ENCODE data around the gene MCU. TPM values are rescaled to one million over a fixed set of nuclear protein-coding genes. Genes with fewer than 3 reads are reported as not detected.
"Not testable (repeated sequence)": the region's sequence is repeated elsewhere in the genome, so short reads cannot be mapped to it uniquely, and the experiment has no call there.

The MCU gene
- total RNA-seq, 1 donor from 2014 or later = 51.8 TPM

DNA sequence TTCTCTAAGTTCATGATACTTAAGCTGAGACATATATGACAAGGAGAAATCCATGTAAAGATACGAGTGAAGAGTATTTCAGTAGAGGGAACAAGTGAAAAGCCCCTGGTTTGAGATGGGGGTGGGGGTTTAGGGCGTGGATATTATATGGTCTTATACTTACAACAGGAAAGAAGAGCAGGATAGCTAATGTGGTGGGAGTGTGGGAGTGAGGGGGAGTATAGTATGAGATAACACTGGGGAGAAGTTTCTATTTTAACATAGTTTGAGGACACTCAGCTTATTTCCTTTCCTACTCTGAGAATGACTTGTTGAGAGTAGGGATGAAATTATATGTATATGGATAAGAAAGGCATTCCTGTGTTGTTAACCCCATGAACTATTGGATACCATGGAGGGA, 36.5 kb downstream of the MCU start:
- FAIRE-seq (no peak), DNase-seq (ENCODE audit: low spot score in 2 of 2) (no peak)

DNA sequence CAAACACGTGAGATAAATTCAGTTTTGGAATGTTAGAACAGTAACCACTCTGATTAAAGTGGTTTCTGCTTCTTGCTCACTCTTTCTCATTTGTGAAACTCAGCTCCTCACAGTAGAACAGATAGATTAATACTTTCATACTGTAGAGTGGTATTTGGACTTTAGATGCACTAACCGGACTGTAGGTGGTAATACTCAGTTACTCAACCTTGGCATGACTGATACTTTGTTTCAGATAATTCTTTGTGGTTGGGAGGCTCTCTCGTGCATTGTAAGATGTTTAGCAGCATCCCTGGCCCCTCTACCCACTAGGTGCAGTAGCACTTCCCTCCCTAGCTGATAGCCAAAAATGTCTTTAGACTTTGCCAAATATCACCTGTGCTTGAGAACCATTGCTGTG, 37.6 kb downstream of the MCU start:
- DNase-seq (ENCODE audit: low spot score in 2 of 2) = no peak
- FAIRE-seq = no peak

DNA sequence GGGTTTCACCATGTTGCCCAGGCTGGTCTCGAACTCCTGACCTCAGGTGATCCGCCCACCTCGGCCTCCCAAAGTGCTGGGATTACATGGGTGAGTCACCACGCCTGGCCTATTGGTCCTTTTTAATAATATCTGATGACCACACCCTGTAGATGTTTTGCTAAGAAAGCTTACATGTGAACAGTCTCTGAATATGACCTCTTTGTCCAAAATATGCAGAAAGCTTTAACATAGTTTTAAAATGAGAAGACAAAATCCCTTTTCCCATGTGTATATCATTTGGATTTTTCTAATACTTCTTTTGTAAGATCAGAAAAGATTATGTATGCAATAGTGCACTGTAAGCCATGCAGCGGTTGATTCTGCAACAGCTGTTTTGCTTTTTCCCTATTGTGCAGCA, 38.5 kb downstream of the MCU start:
- no peak for FAIRE-seq
- DNase-seq (ENCODE audit: low spot score in 2 of 2) = no peak

DNA sequence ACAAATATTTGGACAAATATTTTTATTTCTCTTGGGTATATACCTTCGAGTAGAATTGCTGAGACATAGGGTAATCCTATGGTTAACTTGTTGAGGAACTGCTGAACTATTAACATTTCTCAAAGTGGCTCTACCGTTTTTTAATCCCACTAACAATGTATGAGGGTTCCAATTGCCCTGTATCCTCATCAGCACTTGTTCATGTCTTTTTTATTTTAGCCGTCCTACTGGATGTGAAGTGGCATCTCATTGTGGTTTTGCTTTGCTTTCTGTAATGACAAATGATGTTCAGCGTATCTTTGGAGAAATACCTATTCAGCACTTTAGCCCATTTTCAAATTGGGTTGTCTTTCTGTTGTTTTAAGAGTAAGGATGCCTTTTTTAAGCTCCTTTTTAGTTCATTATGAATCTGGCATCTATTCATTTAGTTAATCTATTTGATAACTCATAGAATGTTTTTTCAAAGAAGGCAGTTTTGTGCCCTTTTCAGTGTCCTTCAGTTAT, 40.0 kb downstream of the MCU start:
- FAIRE-seq (no peak), DNase-seq (ENCODE audit: low spot score in 2 of 2) (no peak)

DNA sequence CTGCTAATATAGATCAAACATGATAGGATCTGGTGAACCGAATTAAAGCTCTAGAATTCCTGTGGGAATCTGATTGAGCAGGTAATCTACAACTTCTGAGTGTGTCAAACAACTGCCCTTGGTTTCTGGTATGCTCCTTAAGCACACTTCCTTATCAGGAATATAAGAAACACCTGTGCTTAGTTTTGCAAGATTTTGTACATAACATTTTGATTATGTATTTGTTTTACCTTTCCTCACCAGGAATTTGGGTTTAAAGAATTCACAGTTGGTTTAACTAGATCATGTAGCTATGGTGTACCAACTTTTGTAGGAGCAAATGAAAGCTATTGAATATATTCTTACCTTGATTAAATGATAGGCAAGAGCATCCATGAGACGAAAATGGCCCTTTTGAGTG, 40.6 kb downstream of the MCU start:
- no peak for DNase-seq (ENCODE audit: low spot score in 2 of 2)
- no peak for FAIRE-seq

DNA sequence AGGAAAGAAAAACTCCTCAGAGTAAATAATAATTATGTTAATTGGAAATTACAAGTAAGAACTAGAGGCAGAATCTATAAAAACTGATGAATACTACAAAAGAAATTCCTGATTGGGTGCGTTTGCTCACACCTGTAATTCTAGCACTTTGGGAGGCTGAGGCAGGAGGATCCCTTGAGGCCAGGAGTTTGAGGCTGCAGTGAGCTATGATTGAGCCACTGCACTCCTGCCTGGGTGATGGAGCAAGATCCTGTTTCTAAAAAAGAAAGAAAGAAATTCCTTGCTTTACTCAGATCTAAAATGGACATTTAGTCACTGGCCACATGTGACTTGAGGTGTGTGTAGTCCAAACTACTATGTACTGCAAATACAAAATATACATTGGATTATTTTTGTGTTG, 42.0 kb downstream of the MCU start:
- DNase-seq (ENCODE audit: low spot score in 2 of 2) (no peak), FAIRE-seq (no peak)

DNA sequence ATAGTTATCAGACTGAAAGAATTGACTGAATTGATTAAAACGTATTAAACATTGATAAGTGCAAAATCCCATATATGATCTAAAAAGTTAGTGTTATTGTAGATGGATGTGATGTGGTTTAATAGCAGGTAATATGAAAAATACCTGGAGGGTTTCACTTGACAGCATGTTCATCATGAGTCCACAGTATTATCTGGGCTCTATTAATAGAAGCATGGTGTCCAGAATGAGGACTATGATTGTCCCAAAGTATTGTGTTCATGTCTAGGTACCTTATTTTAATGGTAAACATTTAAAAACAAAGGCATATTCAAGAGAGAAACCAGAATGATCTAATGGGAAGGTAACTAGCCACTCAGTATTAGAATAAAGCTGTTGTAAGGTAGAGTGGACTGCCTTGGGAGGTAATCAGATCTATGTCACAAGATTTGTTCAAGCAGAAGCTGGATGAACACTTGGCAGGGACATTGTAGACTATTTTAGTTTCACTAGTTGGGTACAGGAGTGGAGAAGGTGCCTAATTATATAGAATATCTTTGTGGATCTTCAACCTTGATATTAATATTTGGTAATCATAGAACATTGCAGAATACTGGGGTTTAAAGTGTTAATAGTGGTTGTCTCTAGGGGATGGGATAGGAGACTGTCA, 43.5 kb downstream of the MCU start:
- FAIRE-seq (no peak), DNase-seq (ENCODE audit: low spot score in 2 of 2) (no peak)

DNA sequence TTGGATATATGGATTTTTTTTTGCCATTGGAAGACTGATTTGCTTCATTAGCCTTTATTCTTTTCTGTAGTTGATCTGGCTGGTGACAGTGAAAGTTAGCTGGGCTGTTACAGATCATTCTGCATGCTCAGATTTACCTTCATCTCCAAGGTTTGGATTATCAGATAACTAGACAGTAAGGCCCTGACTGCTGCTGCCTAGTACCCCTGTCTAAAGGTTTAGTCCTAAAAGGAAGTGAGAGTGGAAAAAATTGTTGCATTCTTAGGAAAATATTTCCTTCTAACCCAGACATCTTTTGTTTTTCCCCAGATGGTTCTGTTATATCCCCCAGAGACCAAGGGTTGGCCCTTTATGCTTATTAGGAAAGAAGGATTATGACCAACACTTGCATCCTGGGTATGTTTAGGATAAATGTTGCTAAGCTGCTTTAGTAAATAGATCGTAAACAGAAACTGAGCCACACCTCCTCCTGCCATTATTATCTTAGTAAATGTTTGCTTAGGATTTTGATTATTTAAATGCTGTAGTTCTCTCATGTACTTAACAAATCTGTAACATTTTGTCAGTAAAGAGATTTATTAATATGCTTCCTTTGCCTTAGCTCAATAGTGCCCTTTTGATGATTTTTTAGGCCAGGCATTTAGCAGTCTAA, 44.4 kb downstream of the MCU start:
- DNase-seq (ENCODE audit: low spot score in 2 of 2) (no peak), FAIRE-seq (no peak)

DNA sequence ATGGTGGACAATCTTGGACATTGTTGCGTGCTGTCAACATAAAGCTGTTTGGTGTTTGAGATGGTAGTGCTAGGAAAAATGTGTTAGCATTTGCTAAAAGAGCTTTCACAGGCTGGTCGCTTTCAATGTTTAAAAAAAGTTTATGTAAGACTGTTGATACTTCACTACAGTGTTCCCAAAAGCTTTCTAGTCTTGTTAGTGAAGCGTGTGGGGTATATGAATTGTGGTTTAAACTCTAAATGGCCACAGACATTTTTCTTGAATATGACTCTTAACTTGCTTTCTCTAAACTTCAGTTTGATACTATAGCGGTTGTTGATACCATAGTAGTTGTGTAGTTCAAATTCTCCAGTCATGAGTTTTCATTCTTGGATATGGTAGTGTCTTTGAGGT, 44.9 kb downstream of the MCU start:
- FAIRE-seq (no peak), DNase-seq (ENCODE audit: low spot score in 2 of 2) (no peak)

DNA sequence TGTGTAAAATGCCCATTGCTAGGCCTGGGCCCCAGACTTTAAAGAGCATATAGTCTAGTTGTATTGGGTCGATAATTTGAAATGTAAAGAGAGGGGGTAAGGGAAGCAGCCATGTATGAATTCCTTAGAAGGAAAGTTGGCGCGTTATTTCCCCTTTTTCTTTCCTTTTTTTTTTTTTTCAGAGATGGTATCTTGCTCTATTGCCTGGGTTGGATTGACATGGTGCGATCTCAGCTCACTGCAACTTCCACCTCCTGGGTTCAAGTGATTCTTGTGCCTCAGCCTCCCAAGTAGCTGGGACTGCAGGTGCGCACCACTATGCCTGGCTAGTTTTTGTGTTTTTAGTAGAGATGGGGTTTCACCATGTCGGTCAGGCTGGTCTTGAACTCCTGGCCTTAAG, 45.4 kb downstream of the MCU start:
- not testable (repeated sequence) for DNase-seq (ENCODE audit: low spot score in 2 of 2); FAIRE-seq

DNA sequence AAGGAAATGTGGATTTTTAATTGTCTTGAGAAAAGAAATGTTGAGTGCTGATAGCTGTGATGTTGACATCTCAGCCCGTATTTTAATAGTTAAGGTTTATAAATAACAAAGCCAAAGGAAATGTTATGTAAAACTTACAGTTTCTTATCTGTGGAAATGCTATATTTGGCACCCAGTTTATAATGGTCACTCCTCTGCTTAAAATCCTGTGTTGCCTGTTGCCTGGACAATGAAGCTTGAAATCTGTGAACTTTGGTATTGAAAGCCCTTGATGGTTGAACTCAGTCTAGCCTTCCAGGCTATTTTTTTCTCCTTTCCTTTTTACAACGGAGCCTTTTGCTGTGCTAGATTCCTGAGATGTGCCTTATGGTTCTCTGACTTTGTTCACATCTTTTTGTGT, 46.5 kb downstream of the MCU start:
- FAIRE-seq = no peak

DNA sequence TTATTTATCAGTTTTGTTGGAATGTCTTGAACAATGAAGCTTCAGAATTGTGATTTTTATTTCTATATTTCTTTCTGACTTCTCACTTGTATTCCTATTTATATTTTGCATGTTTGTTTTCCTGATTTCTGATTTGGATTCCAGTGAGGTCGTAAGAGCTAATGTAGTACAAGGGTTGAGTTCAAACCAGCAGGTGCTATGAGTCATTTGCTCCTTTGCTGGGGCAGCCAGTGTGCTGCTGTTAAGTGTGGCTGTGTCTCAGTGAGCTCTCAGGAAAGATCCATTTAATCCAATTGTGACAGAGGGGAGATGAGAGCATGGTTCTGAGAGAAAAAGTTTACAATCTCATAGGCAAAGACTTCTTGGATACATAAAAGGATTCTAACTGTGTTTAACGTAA, 48.6 kb downstream of the MCU start:
- no peak for DNase-seq (ENCODE audit: low spot score in 2 of 2)
- FAIRE-seq = no peak

More for the DNA sequence above, 46.5 kb downstream of the MCU start:
- no peak for DNase-seq (ENCODE audit: low spot score in 2 of 2)

DNA sequence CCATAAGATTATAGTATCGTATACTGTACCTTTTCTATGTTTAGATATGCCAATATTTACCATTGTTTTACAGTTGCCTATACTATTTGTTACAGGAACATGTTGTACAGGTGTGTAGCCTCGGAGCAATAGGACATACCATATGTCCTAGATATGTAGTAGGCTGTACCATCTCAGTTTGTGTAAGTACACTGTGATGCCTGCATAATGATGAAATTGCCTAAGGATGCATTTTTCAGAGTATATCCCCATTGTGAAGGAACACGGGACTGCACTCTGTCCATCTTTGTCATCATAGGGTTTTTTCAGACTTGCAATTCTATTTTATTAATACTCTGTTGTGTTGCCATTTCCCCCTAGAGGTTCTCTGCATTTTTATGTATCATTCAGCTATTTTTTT, 50.1 kb downstream of the MCU start:
- DNase-seq (ENCODE audit: low spot score in 2 of 2) (no peak), FAIRE-seq (no peak)

DNA sequence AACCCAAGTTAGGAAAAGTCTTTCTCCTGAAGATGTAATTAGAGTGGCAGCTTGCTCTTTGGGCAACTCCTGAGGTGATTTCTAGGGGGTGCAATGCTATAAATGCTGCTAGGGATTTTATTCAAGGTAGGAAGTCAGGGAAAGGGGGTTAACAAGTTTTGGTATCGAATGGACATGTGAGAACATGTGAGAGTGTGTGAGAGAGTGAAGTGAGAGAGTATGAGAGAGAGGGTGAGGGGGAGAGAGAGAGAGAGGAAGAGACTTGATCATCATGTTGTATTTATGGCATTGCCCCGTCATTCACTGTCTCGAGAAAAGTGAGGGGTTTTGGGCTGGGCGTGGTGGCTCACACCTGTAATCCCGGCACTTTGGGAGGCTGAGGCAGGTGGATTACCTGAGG, 50.9 kb downstream of the MCU start:
- no peak for DNase-seq (ENCODE audit: low spot score in 2 of 2)
- FAIRE-seq = no peak

DNA sequence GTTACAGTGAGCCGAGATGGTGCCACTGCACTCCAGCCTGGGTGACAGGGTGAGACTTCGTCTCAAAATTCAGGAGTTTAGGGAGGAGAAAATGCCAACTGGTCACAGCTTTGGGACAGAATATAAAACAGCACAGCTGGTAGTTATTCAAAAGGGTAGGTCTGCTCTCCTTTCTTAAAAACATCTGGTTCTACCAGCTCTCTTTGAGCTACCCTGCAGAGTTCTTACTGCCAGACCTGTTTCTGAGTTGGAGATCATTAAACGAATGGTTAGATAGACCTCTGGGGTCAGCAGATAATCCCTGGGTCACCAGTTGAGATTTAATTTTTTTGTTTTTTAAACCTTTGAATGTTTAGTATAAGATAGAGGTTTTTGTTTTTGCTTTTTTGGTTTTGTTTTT, 52.6 kb downstream of the MCU start:
- FAIRE-seq (no peak), DNase-seq (ENCODE audit: low spot score in 2 of 2) (no peak)

DNA sequence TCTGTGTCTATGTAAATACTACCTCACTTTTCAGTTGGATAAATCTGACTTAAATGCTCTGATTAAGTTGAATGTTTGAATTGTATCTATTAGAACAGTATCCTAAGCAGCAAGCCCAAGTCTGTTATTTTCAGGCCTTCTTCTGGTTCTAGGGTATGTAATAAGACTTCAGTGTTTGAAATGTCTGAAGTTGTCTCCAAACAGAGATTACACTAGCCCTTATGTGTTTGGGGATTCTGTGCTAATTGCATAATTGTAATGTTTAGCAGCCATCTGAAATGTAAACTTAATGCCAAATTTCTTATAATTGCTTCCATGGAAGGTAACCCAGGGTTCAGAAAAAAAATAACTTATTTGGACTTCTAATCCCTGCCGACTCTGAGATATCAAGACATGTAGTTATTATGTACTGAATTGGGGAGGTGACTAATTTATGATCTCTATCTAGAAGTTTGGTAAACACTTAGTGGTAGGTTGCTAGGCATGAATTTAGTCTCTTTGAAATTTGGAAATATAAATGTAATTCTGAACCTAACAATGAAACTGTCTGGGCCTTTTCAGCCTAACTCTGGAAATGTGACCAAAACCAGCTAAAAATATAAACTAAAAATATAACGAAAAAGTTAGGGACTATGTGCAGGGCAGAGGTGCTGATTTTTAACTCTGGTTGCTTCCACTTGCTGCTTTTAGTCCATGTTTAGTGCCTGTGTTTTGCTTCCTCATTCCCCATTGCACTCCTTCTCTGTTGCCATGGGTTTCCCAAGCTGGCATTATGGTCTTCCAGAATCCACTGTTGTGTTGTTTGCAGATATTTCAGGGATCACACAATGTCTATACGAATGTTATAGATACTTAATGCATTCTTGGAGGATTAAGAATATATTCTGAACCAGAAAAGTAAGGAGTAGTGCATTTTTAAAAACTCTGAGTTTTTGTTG, 54.8 kb downstream of the MCU start:
- FAIRE-seq = no peak
- no peak for DNase-seq (ENCODE audit: low spot score in 2 of 2)

DNA sequence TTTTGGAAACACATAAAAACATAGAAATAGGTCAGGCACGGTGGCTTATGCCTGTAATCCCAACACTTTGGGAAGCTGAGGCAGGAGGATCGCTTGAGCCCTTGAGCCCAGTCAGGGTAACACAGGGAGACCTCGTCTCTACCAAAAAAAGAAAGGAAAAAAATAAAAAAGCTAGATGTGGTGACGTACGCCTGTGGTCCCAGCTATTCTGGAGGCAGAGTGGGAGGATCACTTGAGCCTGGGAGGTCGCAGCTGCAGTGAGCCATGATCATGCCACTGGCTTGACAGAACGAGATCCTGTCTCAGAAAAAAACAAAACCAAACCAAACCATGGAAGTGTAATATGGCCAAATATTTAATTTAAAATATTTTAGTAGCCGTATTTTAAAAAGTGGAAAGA, 55.6 kb downstream of the MCU start:
- FAIRE-seq = no peak
- no peak for DNase-seq (ENCODE audit: low spot score in 2 of 2)

DNA sequence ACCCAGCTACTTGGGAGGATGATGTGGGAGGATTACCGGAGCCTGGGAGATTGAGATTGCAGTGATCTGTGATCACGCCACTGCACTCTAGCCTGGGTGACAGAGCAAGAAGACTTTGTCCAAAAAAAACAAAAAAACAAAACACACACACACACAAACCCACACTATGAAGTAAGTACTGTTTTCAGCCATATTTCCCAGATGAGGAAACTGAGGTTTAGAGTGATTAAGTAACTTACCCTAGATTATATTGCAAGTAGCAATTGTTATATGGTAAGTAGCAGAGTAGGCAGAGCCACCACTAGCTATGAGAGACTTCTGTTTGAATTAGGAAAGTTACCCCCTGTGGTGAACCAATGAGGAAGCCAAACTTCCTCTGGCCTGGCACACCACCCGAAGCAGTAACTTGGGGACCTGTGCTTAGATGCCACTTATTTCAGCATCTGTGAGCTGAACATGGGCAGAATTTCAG, 61.9 kb downstream of the MCU start:
- FAIRE-seq (no peak), DNase-seq (ENCODE audit: low spot score in 2 of 2) (no peak)

DNA sequence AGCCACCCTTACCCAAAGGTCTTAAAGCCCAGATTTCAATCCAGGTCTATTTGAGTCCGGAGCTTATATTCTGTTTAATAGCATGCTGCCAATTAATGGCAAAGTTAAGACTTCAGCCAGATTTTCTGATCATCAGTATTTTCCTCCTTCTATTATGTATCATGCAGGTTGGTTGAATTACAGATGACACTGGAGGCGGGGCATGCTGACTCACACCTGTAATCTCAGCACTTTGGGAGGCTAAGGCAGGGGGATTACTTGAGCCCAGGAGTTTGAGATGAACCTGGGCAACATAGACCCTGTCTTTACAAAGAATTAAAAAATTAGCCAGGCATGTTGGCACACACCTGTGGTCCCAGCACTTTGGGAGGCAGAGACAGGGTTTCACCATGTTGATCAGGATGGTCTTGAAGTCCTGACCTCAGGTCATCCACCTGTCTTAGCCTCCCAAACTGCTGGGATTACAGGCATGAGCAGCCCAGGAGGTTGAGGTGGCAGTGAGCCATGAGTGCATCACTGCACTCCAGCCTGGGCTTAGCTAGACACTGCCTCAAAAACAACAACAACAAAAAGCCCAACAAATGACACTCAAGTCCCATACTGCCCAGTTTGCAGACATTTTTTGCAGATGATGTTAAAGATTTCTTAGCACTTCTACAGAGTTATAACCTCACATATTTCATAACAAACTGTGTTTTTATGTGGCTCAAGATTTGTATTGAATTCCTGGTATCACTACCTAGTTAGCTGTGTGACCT, 62.5 kb downstream of the MCU start:
- DNase-seq (ENCODE audit: low spot score in 2 of 2) = no peak
- FAIRE-seq = no peak

DNA sequence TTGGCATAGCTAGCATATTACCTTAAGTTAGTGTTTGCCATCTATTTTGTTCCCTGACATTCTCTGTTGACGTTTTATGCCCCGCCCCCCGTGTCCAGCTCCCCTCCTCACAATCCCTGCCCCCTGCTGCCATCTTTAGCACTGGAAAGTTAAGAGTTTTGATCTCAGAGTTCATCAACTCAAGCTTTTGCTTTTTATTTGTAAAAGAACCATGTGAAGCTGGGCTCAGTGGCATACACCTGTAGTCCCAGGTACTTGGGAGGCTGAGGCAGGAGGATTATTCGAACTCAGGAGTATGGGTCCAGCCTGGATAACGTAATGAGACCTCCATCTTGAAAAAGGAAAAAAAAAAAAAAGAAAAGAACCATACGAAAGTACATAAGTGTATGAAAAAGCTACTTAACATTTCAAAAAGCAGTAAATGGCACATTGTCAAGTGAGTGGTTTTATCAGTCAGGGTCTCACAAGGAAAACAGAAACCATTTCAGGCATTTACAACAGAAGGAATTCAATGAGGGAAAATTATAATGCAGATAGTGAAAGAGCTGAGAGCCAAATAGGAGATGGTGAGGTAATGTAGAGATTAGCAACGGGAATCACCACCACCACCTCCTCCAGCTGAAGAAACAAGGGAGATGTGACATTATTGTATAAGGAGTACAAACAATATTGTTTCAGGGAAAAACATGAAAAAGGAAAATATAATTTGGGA, 64.9 kb downstream of the MCU start:
- DNase-seq (ENCODE audit: low spot score in 2 of 2) = no peak
- no peak for FAIRE-seq

Data from frontal cortex (tissue), 4 donors.